K562 (cell line): ENCODE data around the gene RBMS1. TPM values are rescaled to one million over a fixed set of nuclear protein-coding genes. Genes with fewer than 3 reads are reported as not detected.

Source experiments
- ATAC-seq: fragments of 200-7000 bp; cut with Tn5 transposase; 3 replicates; pipeline ENCODE4 v1.9.1; 2020; ENCODE audit warnings: moderate library complexity
- BruUV-seq: library from RNA; stranded (reverse); fragments of 400-500 nt; replicated peaks from 2 replicates; lab custom pipeline; 2021; lab: Mats Ljungman, UMichigan
- CTCF ChIA-PET: fragments of 300-600 bp; formaldehyde crosslinking; extraction: SDS; loops from one replicate; lab custom pipeline; 2021; ENCODE audit warnings: low intra/inter-chr PET ratio; lab: Yijun Ruan, JAX
- POLR2A ChIA-PET: fragments of 300-600, 350-650 bp; sonication (Branson Sonifier 250); formaldehyde crosslinking; extraction: SDS; loops from one replicate; lab custom pipeline; 2021; ENCODE audit warnings: antibody characterized with exemption, inconsistent platforms; lab: Yijun Ruan, JAX
- DNase-seq, 4 experiments: peaks; one replicate each; pipeline versions ENCODE4 v3.0.0 to v3.0.0-alpha.2; 2011 to 2018; ENCODE audit warnings: low spot score in 3 of 4, mixed read lengths in 3 of 4; ENCODE audit errors: extremely low read depth in 1 of 4
- FAIRE-seq: peaks from 2 replicates; lab custom pipeline; 2011; peaks lifted over from hg19 to GRCh38; lab: Jason Lieb, UNC
- H2AFZ ChIP-seq: 2 replicates; pipeline ENCODE4 v1.6.0; 2011; ENCODE audit warnings: low read depth, low read length, control low read depth, inconsistent platforms
- H3K27ac ChIP-seq: fragments of 200-600 bp; 3 replicates; pipeline ENCODE4 v1.8.0; 2011; ENCODE audit warnings: low read depth, mild to moderate bottlenecking, control low read depth, inconsistent platforms, low read length, moderate library complexity, mixed read lengths; ENCODE audit errors: extremely low read depth
- H3K27me3 ChIP-seq, 2 experiments: fragments of 300-600 bp in 1 of 2; 2 replicates in 1 of 2; 3 replicates in 1 of 2; pipeline versions ENCODE4 v1.6.0 to v1.8.0; 2011; ENCODE audit warnings: inconsistent platforms in 2 of 2, low read length in 2 of 2, mild to moderate bottlenecking in 1 of 2, mixed read lengths in 1 of 2, moderate library complexity in 1 of 2; ENCODE audit not compliant: control insufficient read depth in 2 of 2, insufficient read depth in 2 of 2
- H3K36me3 ChIP-seq: fragments of 300-600 bp; 3 replicates; pipeline ENCODE4 v1.8.0; 2011; ENCODE audit warnings: mild to moderate bottlenecking, low read length, inconsistent platforms; ENCODE audit not compliant: control insufficient read depth, insufficient read depth
- H3K4me1 ChIP-seq, 2 experiments: fragments of 200-600 bp in 1 of 2; replicated peaks in 1 of 2; 2 replicates in 1 of 2; 3 replicates in 1 of 2; pipeline versions ENCODE4 v1.5.1 to v1.8.0; 2011; ENCODE audit warnings: inconsistent platforms in 2 of 2, low read length in 2 of 2, mild to moderate bottlenecking in 1 of 2, mixed read lengths in 1 of 2, moderate library complexity in 1 of 2; ENCODE audit not compliant: control insufficient read depth in 2 of 2, insufficient read depth in 2 of 2
- H3K4me2 ChIP-seq: 2 replicates; pipeline ENCODE4 v1.6.1; 2011; ENCODE audit warnings: low read length, control low read depth, inconsistent platforms, mixed read lengths; ENCODE audit not compliant: insufficient read depth
- H3K4me3 ChIP-seq: fragments of 200-600 bp; sonication (generic), shearing (Covaris generic); 2 replicates; pipeline ENCODE4 v1.5.1; 2016; ENCODE audit warnings: control low read depth, inconsistent platforms
- H3K79me2 ChIP-seq: fragments of 200-600 bp; 3 replicates; pipeline ENCODE4 v1.8.0; 2011; ENCODE audit warnings: low read length, inconsistent platforms; ENCODE audit not compliant: control insufficient read depth, insufficient read depth
- H3K9ac ChIP-seq, 2 experiments: 2 replicates each; pipeline versions ENCODE4 v1.6.0 to v1.6.1; 2011; ENCODE audit warnings: low read depth in 2 of 2, low read length in 2 of 2, control low read depth in 1 of 2, inconsistent platforms in 1 of 2, mild to moderate bottlenecking in 1 of 2, mixed read lengths in 1 of 2; ENCODE audit not compliant: insufficient read depth in 1 of 2
- H3K9me1 ChIP-seq: one replicate; pipeline ENCODE4 v1.6.0; 2011; ENCODE audit warnings: inconsistent platforms, mild to moderate bottlenecking, low read length, moderate library complexity; ENCODE audit not compliant: control insufficient read depth, insufficient read depth
- H3K9me3 ChIP-seq: replicated peaks from 2 replicates; pipeline ENCODE4 v1.5.1; 2011; ENCODE audit warnings: low read depth, low read length, inconsistent platforms; ENCODE audit not compliant: control insufficient read depth, insufficient read depth
- H4K20me1 ChIP-seq: replicated peaks from 2 replicates; pipeline ENCODE4 v1.6.1; 2011; ENCODE audit warnings: low read length, inconsistent platforms, mixed read lengths; ENCODE audit not compliant: control insufficient read depth, insufficient read depth
- KAT2B ChIP-seq: IDR thresholded peaks from one replicate; pipeline ENCODE4 v1.6.1; 2012; ENCODE audit warnings: low read depth, mild to moderate bottlenecking, control low read depth, inconsistent platforms, low read length, moderate library complexity
- LEF1 ChIP-seq: fragments of 450-650 bp; IDR thresholded peaks from 2 replicates; pipeline ENCODE4 v1.6.1; 2016; ENCODE audit warnings: mild to moderate bottlenecking
- MCM7 ChIP-seq, 2 experiments: fragments of 450-650 bp; IDR thresholded peaks; 2 replicates each; pipeline ENCODE4 v1.6.1; 2016 to 2018
- NEUROD1 ChIP-seq: fragments of 150-350 bp; IDR thresholded peaks from 2 replicates; pipeline ENCODE4 v1.6.1; 2014; ENCODE audit warnings: borderline replicate concordance, low read length, low read depth; ENCODE audit not compliant: partially characterized antibody
- ZKSCAN1 ChIP-seq: fragments of 150-350 bp; IDR thresholded peaks from 2 replicates; pipeline ENCODE4 v1.6.1; 2016; ENCODE audit warnings: low read depth, low read length
- ZNF3 ChIP-seq: fragments of 250-450 bp; sonication (Bioruptor Pico); IDR thresholded peaks from 2 replicates; pipeline ENCODE4 v1.5.0; 2021; ENCODE audit warnings: mild to moderate bottlenecking, moderate library complexity
- ZNF512 ChIP-seq: IDR thresholded peaks from 2 replicates; pipeline ENCODE4 v1.6.1; 2016; ENCODE audit warnings: missing genetic modification characterization, missing compliant biosample characterization
- ZNF79 ChIP-seq: fragments of 250-450 bp; sonication (Bioruptor Pico); IDR thresholded peaks from 2 replicates; pipeline ENCODE4 v1.4.0; 2020; ENCODE audit warnings: low read depth, mild to moderate bottlenecking, moderate library complexity
- WGBS: fragments of 100-300 bp; shearing (Covaris generic); methylation state at CpG from one replicate; pipeline ENCODE4 v1.1.6; 2016; ENCODE audit warnings: low coverage, mixed read lengths; ENCODE audit not compliant: insufficient coverage; ENCODE audit errors: missing lambda C conversion rate; 5-methylcytosine and 5-hydroxymethylcytosine counted together
- in situ Hi-C: fragments of 300-500 bp; cut with MboI; formaldehyde crosslinking; loops from 4 replicates; pipeline ENCODE4 v1.15.0; 2018; ENCODE audit warnings: inconsistent platforms, mixed read lengths
- intact Hi-C: fragments of 100-400 bp; cut with micrococcal nuclease; formaldehyde crosslinking; loops from 2 replicates; pipeline ENCODE4 v1.14.2; 2022
- polyA plus RNA-seq, 8 experiments: library from polyadenylated mRNA; depleted of rRNA in 4 of 8; stranded (reverse) in 5 of 8; unstranded in 3 of 8; fragments of >200 nt; fragmentation: Nextera tagmentation in 2 of 8; fragmentation: Illumina TruSeq in 1 of 8; extraction: Ambion mirVana in 2 of 8; extraction: Trizol in 1 of 8; gene quantifications; 2 replicates each; pipeline versions ENCODE4 v1.2.1 to v1.2.3, GENCODE V29; 2011 to 2014; ENCODE audit warnings: inconsistent platforms in 1 of 8, missing spikeins in 1 of 8
- total RNA-seq, 7 experiments: library from RNA; depleted of rRNA in 6 of 7; stranded (reverse); fragments of >200 nt in 6 of 7; fragmentation: Illumina TruSeq in 2 of 7; extraction: Trizol in 2 of 7; gene quantifications; 2 replicates each; pipeline versions ENCODE4 v1.2.1 to v1.2.3, GENCODE V29; 2011 to 2021; ENCODE audit warnings: low replicate concordance in 1 of 7

RBMS1 gene
- total and polyA plus RNA-seq, 9 of the 15 experiments (the other 6 are each of a cell fraction or from before 2014, with no cell fraction given): 0.04 to 0.31 (median 0.09) TPM; not detected in 6

GRCh38 chr2:160375037-160375436, 118.6 kb downstream of the RBMS1 start:
- intact Hi-C loops: no loop called here
- no peak for FAIRE-seq
- Histone ChIP-seq H3K27me3 (no peaks in the 10 kb centered on the region), H3K79me2 (no peaks in the 10 kb centered on the region), H3K4me2 (no peak overlapping the region), H3K27ac (no peak overlapping the region), H3K4me3 (no peak overlapping the region), H3K9me3 (no peaks in the 10 kb centered on the region), H3K4me1 (no peaks in the 10 kb centered on the region), H2AFZ (no peak overlapping the region), H3K36me3 (no peaks in the 10 kb centered on the region), H4K20me1 (no peaks in the 10 kb centered on the region), H3K9ac (no peak overlapping the region), H3K9me1 (no peaks in the 10 kb centered on the region)
- CTCF ChIA-PET: no interaction called here
- WGBS: 2% methylated on average over 4 of the region's 4 CpGs
- DNase-seq: no peak
- BruUV-seq: no TSS peak
- TF ChIP-seq KAT2B: no peak
- no peak for TF ChIP-seq ZKSCAN1
- no peak for TF ChIP-seq ZNF512 (tag)
- TF ChIP-seq LEF1: no peak
- no peak for TF ChIP-seq ZNF3 (CRISPR knock-in tag)
- no peak for TF ChIP-seq ZNF79
- no peak for TF ChIP-seq MCM7 (IDR thresholded peaks at IDR 0.05)
- TF ChIP-seq NEUROD1: no peak
- no peak for ATAC-seq
- POLR2A ChIA-PET: no interaction called here
- in situ Hi-C loops: no loop called here
